Activated naive CD4-positive, alpha-beta T cell treated with anti-CD3 and anti-CD28 coated beads, Interleukin-2, amount 10 ng/mL, durations not matched to agents 7 days and 5 days (primary cell): ENCODE data around the gene MTHFD2.
"Not testable (repeated sequence)": the region's sequence is repeated elsewhere in the genome, so short reads cannot be mapped to it uniquely, and the experiment has no call there.

Source experiments
- CTCF ChIA-PET: fragments of 350-600 bp; sonication (Branson Sonifier 250); formaldehyde crosslinking; loops from one replicate; lab custom pipeline; 2021; ENCODE audit warnings: antibody characterized with exemption; lab: Charles Lee
- DNase-seq: peaks from one replicate; pipeline ENCODE4 v3.0.0-alpha.2; 2020
- H3K27ac Mint-ChIP-seq: one replicate; pipeline ENCODE4 v1.8.0; 2021; ENCODE audit warnings: mild to moderate bottlenecking, moderate library complexity, mixed read lengths
- H3K27me3 Mint-ChIP-seq: one replicate; pipeline ENCODE4 v1.8.0; 2021; ENCODE audit warnings: mild to moderate bottlenecking, mixed read lengths
- H3K36me3 Mint-ChIP-seq: one replicate; pipeline ENCODE4 v1.8.0; 2021; ENCODE audit warnings: mixed read lengths
- H3K4me1 Mint-ChIP-seq: one replicate; pipeline ENCODE4 v1.8.0; 2021; ENCODE audit warnings: mixed read lengths
- H3K4me3 Mint-ChIP-seq: one replicate; pipeline ENCODE4 v1.8.0; 2021; ENCODE audit warnings: mild to moderate bottlenecking, moderate library complexity, mixed read lengths
- H3K9me3 Mint-ChIP-seq: one replicate; pipeline ENCODE4 v1.8.0; 2021; ENCODE audit warnings: mixed read lengths

Gene MTHFD2

GRCh38 chr2:74181739-74182138 is 16.7 kb upstream of the MTHFD2 start:
- H3K4me1 Mint-ChIP-seq: peaks cover 32% of the 10 kb centered on the region
- peaks cover 7% of the 10 kb centered on the region for H3K36me3 Mint-ChIP-seq
- no peaks in the 10 kb centered on the region for H3K27me3 Mint-ChIP-seq
- CTCF ChIA-PET: interaction anchor here (0.7 to 1.3 kb wide), 4 partner anchors 11 to 358 kb away, joined by 3 to 6 read pairs (median 3); no protein-coding TSS in a partner anchor
- no peak for DNase-seq
- no peak overlapping the region for H3K4me3 Mint-ChIP-seq
- no peak overlapping the region for H3K27ac Mint-ChIP-seq
- peaks cover 2% of the 10 kb centered on the region for H3K9me3 Mint-ChIP-seq

- Mint-ChIP-seq H3K9me3 (peaks cover 2% of the 10 kb centered on the region), H3K4me1 (peaks cover 26% of the 10 kb centered on the region), H3K4me3 (no peak overlapping the region), H3K27ac (no peak overlapping the region), H3K27me3 (no peaks in the 10 kb centered on the region), H3K36me3 (no peaks in the 10 kb centered on the region)
- no peak for DNase-seq
- CTCF ChIA-PET: interaction anchor here (2.5 kb wide), 1 partner anchor 15 kb away, joined by 7 read pairs; the partner anchor contains the start of gene MTHFD2
Observed at GRCh38 chr2:74183878-74184277, 14.5 kb upstream of the MTHFD2 start.

- CTCF ChIA-PET: no interaction called here
- peaks cover 7% of the 10 kb centered on the region for H3K27me3 Mint-ChIP-seq
- H3K36me3 Mint-ChIP-seq: no peaks in the 10 kb centered on the region
- H3K27ac Mint-ChIP-seq: peak overlapping the region; percentile 75
- peak; percentile 39 for DNase-seq
- H3K4me3 Mint-ChIP-seq: no peak overlapping the region
- H3K4me1 Mint-ChIP-seq: peaks cover 19% of the 10 kb centered on the region
- peaks cover 2% of the 10 kb centered on the region for H3K9me3 Mint-ChIP-seq
Observed at GRCh38 chr2:74186038-74186437, 12.4 kb upstream of the MTHFD2 start.

GRCh38 chr2:74186706-74187105 is 11.7 kb upstream of the MTHFD2 start:
- H3K4me3 Mint-ChIP-seq, H3K36me3 Mint-ChIP-seq, H3K27ac Mint-ChIP-seq, DNase-seq, H3K9me3 Mint-ChIP-seq, CTCF ChIA-PET: not testable (repeated sequence)
- peaks cover 13% of the 10 kb centered on the region for H3K27me3 Mint-ChIP-seq
- H3K4me1 Mint-ChIP-seq: peaks cover 17% of the 10 kb centered on the region

DNA sequence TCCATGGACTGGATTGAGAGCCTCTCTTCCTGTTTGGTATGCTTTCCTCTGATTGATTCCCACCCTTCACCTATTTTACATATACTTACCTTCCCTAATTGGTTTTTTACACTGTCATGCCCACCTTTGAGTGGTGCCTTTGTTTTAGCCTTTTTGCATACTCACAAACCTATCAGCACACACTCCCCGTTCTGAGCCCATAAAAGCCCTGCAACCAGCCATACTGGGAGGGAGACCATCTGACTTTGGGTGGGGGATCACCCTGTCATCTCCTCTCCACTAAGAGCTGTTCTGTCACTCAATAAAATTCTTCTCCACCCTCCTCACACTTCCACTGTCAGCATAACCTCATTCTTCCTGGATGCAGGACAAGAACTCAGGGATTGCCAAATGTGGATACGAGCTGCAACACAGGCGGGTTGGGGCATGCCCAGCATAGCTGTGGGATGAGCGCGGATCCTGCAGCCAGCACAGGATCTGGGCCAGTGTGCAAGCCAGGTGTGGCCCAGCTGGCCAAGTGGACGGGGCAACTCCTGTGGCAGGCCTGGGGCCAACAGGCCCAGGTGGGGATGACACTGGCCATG is 10.3 kb upstream of the MTHFD2 start:
- no peak for DNase-seq
- no peaks in the 10 kb centered on the region for H3K36me3 Mint-ChIP-seq
- H3K9me3 Mint-ChIP-seq: peaks cover 2% of the 10 kb centered on the region
- H3K27ac Mint-ChIP-seq: no peak overlapping the region
- peaks cover 21% of the 10 kb centered on the region for H3K27me3 Mint-ChIP-seq
- peaks cover 15% of the 10 kb centered on the region for H3K4me1 Mint-ChIP-seq
- CTCF ChIA-PET: interaction anchor here (1.3 kb wide), 1 partner anchor 9 kb away, joined by 6 read pairs; the partner anchor contains the start of gene MOB1A
- no peak overlapping the region for H3K4me3 Mint-ChIP-seq

DNA sequence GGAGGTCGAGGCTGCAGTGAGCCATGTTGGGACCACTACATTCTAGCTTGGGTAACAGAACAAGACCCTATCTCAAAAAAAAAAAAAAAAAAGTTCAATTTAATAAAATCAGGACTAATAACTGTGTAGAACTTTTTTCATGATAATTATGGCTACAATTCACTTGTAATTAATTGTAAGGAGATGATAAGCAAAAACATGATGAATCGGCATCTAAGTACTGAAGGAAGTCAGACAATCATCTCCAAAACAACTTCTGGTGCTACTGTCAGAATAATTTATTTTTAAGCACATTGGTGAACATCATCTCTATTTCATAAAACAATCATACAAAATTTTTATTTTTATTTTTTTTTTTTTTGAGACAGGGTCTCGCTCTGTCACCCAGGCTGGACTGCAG is 9.7 kb upstream of the MTHFD2 start:
- H3K4me1 Mint-ChIP-seq: peaks cover 15% of the 10 kb centered on the region
- H3K36me3 Mint-ChIP-seq: no peaks in the 10 kb centered on the region
- no peak overlapping the region for H3K4me3 Mint-ChIP-seq
- no peak overlapping the region for H3K27ac Mint-ChIP-seq
- no peak for DNase-seq
- peaks cover 2% of the 10 kb centered on the region for H3K9me3 Mint-ChIP-seq
- H3K27me3 Mint-ChIP-seq: peaks cover 21% of the 10 kb centered on the region
- CTCF ChIA-PET: interaction anchor here (1.3 kb wide), 1 partner anchor 10 kb away, joined by 6 read pairs; the partner anchor contains the start of gene MOB1A

- CTCF ChIA-PET: interaction anchor here (1.0 to 1.2 kb wide), 2 partner anchors 12 to 13 kb away, joined by 3 to 6 read pairs; partner anchors contain the start of gene MOB1A
- H3K27ac Mint-ChIP-seq: no peak overlapping the region
Observed at GRCh38 chr2:74191596-74192380, 6.6 kb upstream of the MTHFD2 start.

DNA sequence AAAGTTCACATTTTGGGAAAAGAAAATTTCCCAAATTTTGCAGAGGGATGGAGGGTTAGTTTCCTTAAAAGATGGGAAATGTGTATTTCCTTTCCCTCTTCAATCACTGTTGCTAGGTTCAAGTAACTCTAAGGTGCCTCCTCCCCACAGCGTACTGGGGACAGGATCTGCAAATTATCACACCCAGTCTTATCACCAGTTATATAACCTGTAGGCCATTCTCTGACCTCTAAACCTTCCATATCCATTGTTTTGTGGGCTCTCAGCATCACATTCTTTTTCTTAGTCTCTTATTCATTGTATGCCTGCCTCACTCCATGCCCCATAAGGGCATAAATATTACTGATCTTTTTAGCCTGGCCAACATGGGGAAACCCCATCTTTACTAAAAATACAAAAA is 3.6 kb upstream of the MTHFD2 start:
- H3K9me3 Mint-ChIP-seq: no peaks in the 10 kb centered on the region
- peaks cover 10% of the 10 kb centered on the region for H3K36me3 Mint-ChIP-seq
- H3K27ac Mint-ChIP-seq: no peak overlapping the region
- peaks cover 27% of the 10 kb centered on the region for H3K27me3 Mint-ChIP-seq
- H3K4me1 Mint-ChIP-seq: peaks cover 21% of the 10 kb centered on the region
- CTCF ChIA-PET: no interaction called here
- H3K4me3 Mint-ChIP-seq: no peak overlapping the region
- no peak for DNase-seq

More at GRCh38 chr2:74191596-74192380, 6.6 kb upstream of the MTHFD2 start:
- Mint-ChIP-seq H3K4me1 (peaks cover under 1% of the 10 kb centered on the region), H3K27me3 (peaks cover 21% of the 10 kb centered on the region), H3K4me3 (no peak overlapping the region), H3K9me3 (no peaks in the 10 kb centered on the region), H3K36me3 (no peaks in the 10 kb centered on the region)
- DNase-seq: no peak

DNA sequence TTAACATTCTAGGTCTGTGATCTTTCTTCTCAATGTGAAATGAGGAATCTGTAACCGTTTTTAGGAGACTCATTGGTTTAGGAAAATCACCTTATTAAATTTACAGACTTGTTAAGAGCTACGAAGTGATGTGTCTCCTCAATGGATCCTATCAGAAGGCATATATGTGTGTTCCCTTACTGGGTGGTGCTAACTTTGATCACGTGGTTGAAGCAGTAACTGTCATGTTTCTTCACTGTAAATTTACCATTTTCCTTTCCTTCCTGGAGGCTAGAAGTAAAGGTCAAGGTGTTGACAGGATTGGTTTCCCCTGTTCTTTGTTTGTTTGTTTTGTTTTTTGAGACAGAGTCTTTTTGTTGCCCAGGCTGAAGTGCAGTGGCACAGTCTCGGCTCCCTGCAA is 1.4 kb upstream of the MTHFD2 start:
- no peak for DNase-seq
- H3K9me3 Mint-ChIP-seq: no peaks in the 10 kb centered on the region
- H3K4me1 Mint-ChIP-seq: peaks cover 43% of the 10 kb centered on the region
- H3K36me3 Mint-ChIP-seq: peaks cover 19% of the 10 kb centered on the region
- CTCF ChIA-PET: interaction anchor here (0.9 to 4.2 kb wide), 3 partner anchors 18 to 46 kb away, joined by 3 to 32 read pairs (median 4); partner anchors contain the start of gene MOB1A
- peak overlapping the region; percentile 66 for H3K27ac Mint-ChIP-seq
- H3K4me3 Mint-ChIP-seq: no peak overlapping the region
- H3K27me3 Mint-ChIP-seq: peaks cover 11% of the 10 kb centered on the region

DNA sequence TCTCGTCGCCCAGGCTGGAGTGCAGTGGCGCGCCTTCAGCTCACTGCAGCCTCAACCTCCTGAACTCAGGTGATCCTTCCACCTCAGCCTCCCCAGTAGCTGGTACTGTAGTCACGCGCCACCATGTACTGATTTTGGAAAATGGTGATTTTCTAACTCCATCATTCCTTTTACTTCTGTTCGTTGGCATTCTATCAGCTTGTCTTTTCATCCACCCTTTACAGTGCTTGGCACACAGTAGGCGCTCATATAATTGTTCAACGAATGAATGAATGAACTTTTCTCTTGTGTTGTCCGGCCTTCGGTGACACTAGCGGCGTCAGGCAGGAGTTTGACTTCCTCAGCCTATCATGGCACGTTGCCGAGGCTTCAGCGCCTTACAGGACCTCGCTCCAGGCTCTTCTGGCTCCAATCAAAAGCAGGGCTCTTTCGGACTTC is 373 bp upstream of the MTHFD2 start:
- CTCF ChIA-PET: interaction anchor here (0.5 to 4.2 kb wide), 6 partner anchors 14 to 268 kb away, joined by 4 to 32 read pairs (median 6); partner anchors contain the start of gene MOB1A
- peak; percentile 24 for DNase-seq
- H3K4me1 Mint-ChIP-seq: peaks cover 50% of the 10 kb centered on the region
- H3K9me3 Mint-ChIP-seq: no peaks in the 10 kb centered on the region
- peak overlapping the region; percentile 99 for H3K27ac Mint-ChIP-seq
- H3K27me3 Mint-ChIP-seq: peaks cover 6% of the 10 kb centered on the region
- peak overlapping the region; percentile 94 for H3K4me3 Mint-ChIP-seq
- H3K36me3 Mint-ChIP-seq: peaks cover 22% of the 10 kb centered on the region

- H3K36me3 Mint-ChIP-seq: peaks cover 34% of the 10 kb centered on the region
- peak overlapping the region; percentile 94 for H3K4me3 Mint-ChIP-seq
- no peaks in the 10 kb centered on the region for H3K9me3 Mint-ChIP-seq
- CTCF ChIA-PET: interaction anchor here (0.7 to 4.2 kb wide), 8 partner anchors 15 to 374 kb away, joined by 3 to 32 read pairs (median 5); partner anchors contain the start of genes BOLA3 and MOB1A
- H3K4me1 Mint-ChIP-seq: peaks cover 61% of the 10 kb centered on the region
- DNase-seq: no peak
- H3K27me3 Mint-ChIP-seq: peaks cover 6% of the 10 kb centered on the region
- H3K27ac Mint-ChIP-seq: peak overlapping the region; percentile 99
Observed at GRCh38 chr2:74199275-74199701, 873 bp downstream of the MTHFD2 start.

DNA sequence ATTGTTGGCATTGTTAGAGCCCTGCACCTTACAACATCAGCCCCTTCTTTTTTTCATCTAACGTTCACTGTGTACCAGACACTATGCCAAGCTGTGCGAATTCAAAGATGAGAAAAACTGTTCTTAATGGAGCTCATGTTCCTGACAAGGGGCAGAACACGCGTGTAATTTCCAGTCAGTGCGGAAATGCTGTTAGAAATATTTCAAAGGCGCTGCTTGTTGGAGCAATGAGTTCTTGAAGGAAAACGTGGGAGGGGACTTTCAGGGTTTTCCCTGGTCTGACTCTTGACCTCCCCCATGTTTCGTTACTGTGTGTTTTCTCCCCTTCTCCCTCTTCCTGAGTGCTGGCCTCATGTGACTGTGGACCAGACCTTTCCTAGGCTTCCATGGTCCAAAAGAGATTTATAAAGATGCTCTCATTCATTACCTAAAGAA is 1.5 kb downstream of the MTHFD2 start:
- Mint-ChIP-seq H3K27ac (peak overlapping the region; percentile 99), H3K4me3 (peak overlapping the region; percentile 94), H3K36me3 (peaks cover 37% of the 10 kb centered on the region), H3K9me3 (no peaks in the 10 kb centered on the region), H3K4me1 (peaks cover 67% of the 10 kb centered on the region), H3K27me3 (peaks cover 6% of the 10 kb centered on the region)
- CTCF ChIA-PET: interaction anchor here (1.5 to 4.2 kb wide), 3 partner anchors 16 to 21 kb away, joined by 6 to 32 read pairs (median 7); partner anchors contain the start of gene MOB1A
- DNase-seq: no peak

DNA sequence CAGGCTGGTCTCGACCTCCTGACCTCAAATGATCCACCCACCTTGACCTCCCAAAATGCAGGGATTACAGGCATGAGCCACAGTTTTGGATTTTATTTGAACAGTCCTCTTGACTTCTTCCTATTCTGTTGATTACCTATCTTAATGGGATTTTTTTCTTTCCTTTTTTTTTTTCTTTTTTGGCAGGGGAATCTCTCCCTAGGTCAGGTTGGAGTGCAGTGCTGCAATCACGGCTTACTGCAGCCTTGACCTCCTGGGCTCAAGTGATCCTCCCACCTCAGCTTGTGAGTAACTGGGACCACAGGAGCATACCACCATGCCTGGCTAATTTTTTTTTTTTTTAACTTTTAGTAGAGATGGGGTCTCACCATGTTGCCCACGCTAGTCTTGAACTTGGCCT is 2.8 kb downstream of the MTHFD2 start:
- CTCF ChIA-PET: no interaction called here
- H3K4me3 Mint-ChIP-seq: peak overlapping the region; percentile 94
- peak overlapping the region; percentile 63 for H3K27ac Mint-ChIP-seq
- H3K4me1 Mint-ChIP-seq: peaks cover 80% of the 10 kb centered on the region
- H3K9me3 Mint-ChIP-seq: no peaks in the 10 kb centered on the region
- peaks cover 46% of the 10 kb centered on the region for H3K36me3 Mint-ChIP-seq
- peaks cover 6% of the 10 kb centered on the region for H3K27me3 Mint-ChIP-seq
- no peak for DNase-seq

DNA sequence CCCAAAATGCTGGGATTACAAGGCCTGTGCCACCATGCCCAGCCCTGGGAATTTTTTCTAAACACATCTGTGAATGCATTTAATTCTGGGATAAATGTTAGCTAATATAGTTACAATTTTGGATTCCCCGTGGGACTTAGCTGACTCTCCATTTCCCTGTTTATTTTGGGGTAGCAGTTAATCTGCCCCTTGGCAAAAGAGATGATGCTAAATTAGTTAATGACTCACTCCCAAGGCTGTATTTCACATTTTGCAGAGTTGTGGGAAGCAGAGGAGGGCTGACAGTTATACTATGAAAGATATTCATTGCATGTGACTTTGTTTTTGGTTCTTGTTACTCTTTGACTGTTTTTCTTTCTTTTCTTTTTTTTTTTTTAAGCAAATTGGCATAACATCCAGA is 3.2 kb downstream of the MTHFD2 start:
- Mint-ChIP-seq H3K27ac (peak overlapping the region; percentile 78), H3K9me3 (no peaks in the 10 kb centered on the region), H3K4me3 (peak overlapping the region; percentile 39), H3K36me3 (peaks cover 50% of the 10 kb centered on the region), H3K27me3 (peaks cover 6% of the 10 kb centered on the region), H3K4me1 (peaks cover 84% of the 10 kb centered on the region)
- CTCF ChIA-PET: no interaction called here
- no peak for DNase-seq
